ENCODE data around the gene DENND1A. TPM values are rescaled to one million over a fixed set of nuclear protein-coding genes. Genes with fewer than 3 reads are reported as not detected.

DENND1A gene
- total RNA-seq, 1 donor = 35.6 TPM

GRCh38 chr9:123586275-123586674 is 343.7 kb downstream of the DENND1A start:
- H3K27me3 ChIP-seq (ENCODE audit: insufficient read depth, low read length) = no peaks in the 10 kb centered on the region
- H3K9me3 ChIP-seq (ENCODE audit: low read depth, low read length) = no peaks in the 10 kb centered on the region
- no peaks in the 10 kb centered on the region for H3K4me1 ChIP-seq (ENCODE audit: insufficient read depth, low read length)
- H3K4me3 ChIP-seq (ENCODE audit: low read length) = no peak overlapping the region

- no peaks in the 10 kb centered on the region for H3K27me3 ChIP-seq (ENCODE audit: insufficient read depth, low read length)
- no peak overlapping the region for H3K4me3 ChIP-seq (ENCODE audit: low read length)
- H3K4me1 ChIP-seq (ENCODE audit: insufficient read depth, low read length) = no peaks in the 10 kb centered on the region
- no peaks in the 10 kb centered on the region for H3K9me3 ChIP-seq (ENCODE audit: low read depth, low read length)
Observed at GRCh38 chr9:123584202-123585176, 345.4 kb downstream of the DENND1A start.

- Histone ChIP-seq H3K27me3 (ENCODE audit: insufficient read depth, low read length) (no peaks in the 10 kb centered on the region), H3K4me3 (ENCODE audit: low read length) (no peak overlapping the region), H3K9me3 (ENCODE audit: low read depth, low read length) (no peaks in the 10 kb centered on the region), H3K4me1 (ENCODE audit: insufficient read depth, low read length) (no peaks in the 10 kb centered on the region)
Observed at GRCh38 chr9:123583646-123584045, 346.3 kb downstream of the DENND1A start.

- Histone ChIP-seq H3K9me3 (ENCODE audit: low read depth, low read length) (no peaks in the 10 kb centered on the region), H3K4me3 (ENCODE audit: low read length) (no peak overlapping the region), H3K4me1 (ENCODE audit: insufficient read depth, low read length) (no peaks in the 10 kb centered on the region), H3K27me3 (ENCODE audit: insufficient read depth, low read length) (no peaks in the 10 kb centered on the region)
Observed at GRCh38 chr9:123571240-123571639, 358.7 kb downstream of the DENND1A start.

- Histone ChIP-seq H3K9me3 (ENCODE audit: low read depth, low read length) (no peaks in the 10 kb centered on the region), H3K4me3 (ENCODE audit: low read length) (no peak overlapping the region), H3K27me3 (ENCODE audit: insufficient read depth, low read length) (no peaks in the 10 kb centered on the region), H3K4me1 (ENCODE audit: insufficient read depth, low read length) (no peaks in the 10 kb centered on the region)
Observed at GRCh38 chr9:123568691-123569688, 360.9 kb downstream of the DENND1A start.

- H3K9me3 ChIP-seq (ENCODE audit: low read depth, low read length) = no peaks in the 10 kb centered on the region
- no peak overlapping the region for H3K4me3 ChIP-seq (ENCODE audit: low read length)
- H3K4me1 ChIP-seq (ENCODE audit: insufficient read depth, low read length) = peaks cover 3% of the 10 kb centered on the region
- H3K27me3 ChIP-seq (ENCODE audit: insufficient read depth, low read length) = no peaks in the 10 kb centered on the region
Observed at GRCh38 chr9:123567013-123567412, 362.9 kb downstream of the DENND1A start.

- Histone ChIP-seq H3K27me3 (ENCODE audit: insufficient read depth, low read length) (no peaks in the 10 kb centered on the region), H3K9me3 (ENCODE audit: low read depth, low read length) (no peaks in the 10 kb centered on the region), H3K4me3 (ENCODE audit: low read length) (no peak overlapping the region), H3K4me1 (ENCODE audit: insufficient read depth, low read length) (peaks cover 3% of the 10 kb centered on the region)
Observed at GRCh38 chr9:123564652-123565051, 365.3 kb downstream of the DENND1A start.

- Histone ChIP-seq H3K27me3 (ENCODE audit: insufficient read depth, low read length) (no peaks in the 10 kb centered on the region), H3K9me3 (ENCODE audit: low read depth, low read length) (no peaks in the 10 kb centered on the region), H3K4me3 (ENCODE audit: low read length) (no peak overlapping the region), H3K4me1 (ENCODE audit: insufficient read depth, low read length) (peaks cover 3% of the 10 kb centered on the region)
Observed at GRCh38 chr9:123562844-123563346, 367.0 kb downstream of the DENND1A start.

- Histone ChIP-seq H3K4me1 (ENCODE audit: insufficient read depth, low read length) (peaks cover 3% of the 10 kb centered on the region), H3K27me3 (ENCODE audit: insufficient read depth, low read length) (no peaks in the 10 kb centered on the region), H3K9me3 (ENCODE audit: low read depth, low read length) (no peaks in the 10 kb centered on the region), H3K4me3 (ENCODE audit: low read length) (no peak overlapping the region)
Observed at GRCh38 chr9:123561046-123561445, 368.9 kb downstream of the DENND1A start.

- Histone ChIP-seq H3K27me3 (ENCODE audit: insufficient read depth, low read length) (no peaks in the 10 kb centered on the region), H3K9me3 (ENCODE audit: low read depth, low read length) (no peaks in the 10 kb centered on the region)
Observed at GRCh38 chr9:123556464-123557435, 373.2 kb downstream of the DENND1A start.

GRCh38 chr9:123555646-123556045 is 374.3 kb downstream of the DENND1A start:
- no peaks in the 10 kb centered on the region for H3K9me3 ChIP-seq (ENCODE audit: low read depth, low read length)
- no peaks in the 10 kb centered on the region for H3K27me3 ChIP-seq (ENCODE audit: insufficient read depth, low read length)

More at GRCh38 chr9:123556464-123557435, 373.2 kb downstream of the DENND1A start:
- Histone ChIP-seq H3K4me3 (ENCODE audit: low read length) (no peak overlapping the region), H3K4me1 (ENCODE audit: insufficient read depth, low read length) (no peaks in the 10 kb centered on the region)

GRCh38 chr9:123552530-123552929 is 377.4 kb downstream of the DENND1A start:
- H3K4me3 ChIP-seq (ENCODE audit: low read length) = no peak overlapping the region
- no peaks in the 10 kb centered on the region for H3K27me3 ChIP-seq (ENCODE audit: insufficient read depth, low read length)
- peaks cover 14% of the 10 kb centered on the region for H3K4me1 ChIP-seq (ENCODE audit: insufficient read depth, low read length)
- no peaks in the 10 kb centered on the region for H3K9me3 ChIP-seq (ENCODE audit: low read depth, low read length)

More at GRCh38 chr9:123555646-123556045, 374.3 kb downstream of the DENND1A start:
- Histone ChIP-seq H3K4me1 (ENCODE audit: insufficient read depth, low read length) (peaks cover 8% of the 10 kb centered on the region), H3K4me3 (ENCODE audit: low read length) (no peak overlapping the region)

- Histone ChIP-seq H3K4me1 (ENCODE audit: insufficient read depth, low read length) (peaks cover 14% of the 10 kb centered on the region), H3K27me3 (ENCODE audit: insufficient read depth, low read length) (no peaks in the 10 kb centered on the region), H3K4me3 (ENCODE audit: low read length) (no peak overlapping the region), H3K9me3 (ENCODE audit: low read depth, low read length) (no peaks in the 10 kb centered on the region)
Observed at GRCh38 chr9:123551734-123552133, 378.2 kb downstream of the DENND1A start.

- no peak overlapping the region for H3K4me3 ChIP-seq (ENCODE audit: low read length)
- no peaks in the 10 kb centered on the region for H3K9me3 ChIP-seq (ENCODE audit: low read depth, low read length)
- peaks cover 14% of the 10 kb centered on the region for H3K4me1 ChIP-seq (ENCODE audit: insufficient read depth, low read length)
- no peaks in the 10 kb centered on the region for H3K27me3 ChIP-seq (ENCODE audit: insufficient read depth, low read length)
Observed at GRCh38 chr9:123550797-123551196, 379.1 kb downstream of the DENND1A start.
